Uterus (tissue), 2 donors: ENCODE data around the gene TIA1.

Experiments used
- POLR2A ChIP-seq, 2 donors: fragments of 450-650 bp; IDR thresholded peaks; one replicate each; pipeline ENCODE4 v1.6.1; 2016; ENCODE audit warnings: antibody characterized with exemption in 2 of 2, mild to moderate bottlenecking in 1 of 2, moderate library complexity in 1 of 2
- TF ChIP-seq, protein P1 (sequence below), 4 experiments: fragments of 200-600 bp in 2 of 4; fragments of 450-650 bp in 2 of 4; sonication (generic) in 2 of 4; IDR thresholded peaks; one replicate each; pipeline ENCODE4 v1.5.1; 2016 to 2019; ENCODE audit warnings: antibody characterized with exemption in 4 of 4, mild to moderate bottlenecking in 2 of 4, moderate library complexity in 1 of 4

DNA sequence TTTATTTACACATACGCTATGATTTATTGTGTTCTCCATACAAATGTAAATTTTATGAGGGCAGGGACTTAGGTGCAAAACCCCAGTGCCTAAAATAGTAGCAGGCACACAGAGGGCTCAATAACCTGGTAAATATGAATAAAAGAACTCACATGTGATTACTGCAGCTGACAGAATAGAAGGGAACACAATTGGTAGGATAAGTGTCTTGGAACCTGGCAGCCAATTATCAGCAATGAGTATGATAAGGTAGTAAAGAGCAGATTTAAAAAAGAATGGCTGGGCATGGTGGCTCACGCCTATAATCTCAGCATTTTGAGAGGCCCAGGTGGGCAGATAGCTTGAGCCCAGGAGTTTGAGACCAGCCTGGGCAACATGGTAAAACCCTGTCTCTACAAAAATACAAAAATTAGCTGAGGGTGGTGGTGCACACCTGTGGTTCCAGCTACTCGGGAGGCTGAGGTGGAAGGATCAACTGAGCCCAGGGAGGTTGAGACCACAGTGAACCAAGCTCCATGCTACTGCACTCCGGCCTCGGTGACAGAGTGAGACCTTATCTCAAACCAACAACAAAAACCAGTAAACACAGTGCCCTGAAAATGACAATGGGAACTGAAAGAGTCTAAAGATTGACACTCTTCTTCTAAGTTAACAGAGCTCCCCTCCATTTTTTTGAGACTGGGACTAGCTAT, 35.2 kb upstream of the TIA1 start:
- TF ChIP-seq, protein P1, sequence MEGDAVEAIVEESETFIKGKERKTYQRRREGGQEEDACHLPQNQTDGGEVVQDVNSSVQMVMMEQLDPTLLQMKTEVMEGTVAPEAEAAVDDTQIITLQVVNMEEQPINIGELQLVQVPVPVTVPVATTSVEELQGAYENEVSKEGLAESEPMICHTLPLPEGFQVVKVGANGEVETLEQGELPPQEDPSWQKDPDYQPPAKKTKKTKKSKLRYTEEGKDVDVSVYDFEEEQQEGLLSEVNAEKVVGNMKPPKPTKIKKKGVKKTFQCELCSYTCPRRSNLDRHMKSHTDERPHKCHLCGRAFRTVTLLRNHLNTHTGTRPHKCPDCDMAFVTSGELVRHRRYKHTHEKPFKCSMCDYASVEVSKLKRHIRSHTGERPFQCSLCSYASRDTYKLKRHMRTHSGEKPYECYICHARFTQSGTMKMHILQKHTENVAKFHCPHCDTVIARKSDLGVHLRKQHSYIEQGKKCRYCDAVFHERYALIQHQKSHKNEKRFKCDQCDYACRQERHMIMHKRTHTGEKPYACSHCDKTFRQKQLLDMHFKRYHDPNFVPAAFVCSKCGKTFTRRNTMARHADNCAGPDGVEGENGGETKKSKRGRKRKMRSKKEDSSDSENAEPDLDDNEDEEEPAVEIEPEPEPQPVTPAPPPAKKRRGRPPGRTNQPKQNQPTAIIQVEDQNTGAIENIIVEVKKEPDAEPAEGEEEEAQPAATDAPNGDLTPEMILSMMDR (IDR thresholded peaks at IDR 0.05): no peak
- no peak for TF ChIP-seq POLR2A (IDR thresholded peaks at IDR 0.05)
